ENCODE measurements around the gene NLGN3. TPM values are rescaled to one million over a fixed set of nuclear protein-coding genes. Genes with fewer than 3 reads are reported as not detected.

The NLGN3 gene
- total and polyA plus RNA-seq, 3 experiments from 2014 or later, result 0.16 to 0.69 (median 0.46) TPM

- H3K4me3 ChIP-seq (ENCODE audit: low read length), result peak overlapping the region; percentile 80
- POLR2A ChIA-PET, result interaction anchor here (0.7 to 2.2 kb wide), 8 partner anchors 15 to 185 kb away, joined by 3 to 24 read pairs (median 8); partner anchors contain the start of genes IL2RG, MED12, NONO and TAF1
- CTCF ChIA-PET, result interaction anchor here (1.5 to 2.8 kb wide), 3 partner anchors 16 to 73 kb away, joined by 4 to 11 read pairs (median 11); partner anchors contain the start of genes IL2RG and ZMYM3
- DNase-seq, result peak in 3 of 5 donors; percentile 27 to 60 (median 55)
- peaks cover 6% of the 10 kb centered on the region for H3K4me1 ChIP-seq (ENCODE audit: insufficient read depth, low read length)
- H3K4me1 Mint-ChIP-seq, result peaks cover 8 to 27% (median 23%) of the 10 kb centered on the region in 3 donors
- H3K27me3 ChIP-seq (ENCODE audit: insufficient read depth, low read length, poor library complexity, severe bottlenecking), result no peaks in the 10 kb centered on the region
- H3K36me3 ChIP-seq (ENCODE audit: insufficient read depth, low read length), result no peaks in the 10 kb centered on the region
- peaks cover 0 to 7% of the 10 kb centered on the region in 2 donors for H3K27me3 Mint-ChIP-seq
- H3K27ac Mint-ChIP-seq, result peak overlapping the region; percentile 95 to 100 (median 99)
- peaks cover 0 to 30% (median 0%) of the 10 kb centered on the region in 3 donors for H3K36me3 Mint-ChIP-seq
- no peaks in the 10 kb centered on the region for H3K9me3 Mint-ChIP-seq
- peak overlapping the region; percentile 94 to 98 (median 96) for H3K4me3 Mint-ChIP-seq
- H3K27ac ChIP-seq (ENCODE audit: low read depth, low read length), result peak overlapping the region; percentile 88
- no peaks in the 10 kb centered on the region for H3K9me3 ChIP-seq (ENCODE audit: low read length)
These were observed 36.9 kb downstream of the NLGN3 start for GRCh38 chrX:71181558-71181909.

GRCh38 chrX:71181910-71182799 lies 37.5 kb downstream of the NLGN3 start:
- Mint-ChIP-seq H3K27me3 (peaks cover 0 to 10% of the 10 kb centered on the region in 2 donors), H3K9me3 (no peaks in the 10 kb centered on the region), H3K4me1 (peaks cover 8 to 31% (median 23%) of the 10 kb centered on the region in 3 donors), H3K27ac (peak overlapping the region; percentile 95 to 100 (median 99)), H3K4me3 (peak overlapping the region; percentile 94 to 98 (median 96)), H3K36me3 (peaks cover 0 to 29% (median 0%) of the 10 kb centered on the region in 3 donors)
- Histone ChIP-seq H3K4me1 (ENCODE audit: insufficient read depth, low read length) (peaks cover 6% of the 10 kb centered on the region), H3K27ac (ENCODE audit: low read depth, low read length) (peak overlapping the region; percentile 88), H3K27me3 (ENCODE audit: insufficient read depth, low read length, poor library complexity, severe bottlenecking) (no peaks in the 10 kb centered on the region), H3K4me3 (ENCODE audit: low read length) (peak overlapping the region; percentile 80), H3K36me3 (ENCODE audit: insufficient read depth, low read length) (no peaks in the 10 kb centered on the region), H3K9me3 (ENCODE audit: low read length) (no peaks in the 10 kb centered on the region)
- peak; percentile 65 to 89 (median 82) for DNase-seq
- ChIA-PET CTCF (interaction anchor here (0.8 to 2.8 kb wide), 5 partner anchors 15 to 83 kb away, joined by 3 to 11 read pairs (median 4); partner anchors contain the start of genes IL2RG and ZMYM3), POLR2A (interaction anchor here (0.6 to 2.2 kb wide), 10 partner anchors 14 to 351 kb away, joined by 3 to 24 read pairs (median 6); partner anchors contain the start of genes IL2RG, MED12, NONO and OGT)

- Mint-ChIP-seq H3K4me3 (peak overlapping the region; percentile 94 to 98 (median 96)), H3K27ac (peak overlapping the region; percentile 95 to 100 (median 99)), H3K27me3 (peaks cover 0 to 10% of the 10 kb centered on the region in 2 donors), H3K9me3 (no peaks in the 10 kb centered on the region), H3K36me3 (peaks cover 0 to 23% (median 0%) of the 10 kb centered on the region in 3 donors), H3K4me1 (peaks cover 8 to 31% (median 23%) of the 10 kb centered on the region in 3 donors)
- Histone ChIP-seq H3K27ac (ENCODE audit: low read depth, low read length) (peak overlapping the region; percentile 88), H3K36me3 (ENCODE audit: insufficient read depth, low read length) (no peaks in the 10 kb centered on the region), H3K9me3 (ENCODE audit: low read length) (no peaks in the 10 kb centered on the region), H3K27me3 (ENCODE audit: insufficient read depth, low read length, poor library complexity, severe bottlenecking) (no peaks in the 10 kb centered on the region), H3K4me1 (ENCODE audit: insufficient read depth, low read length) (peaks cover 6% of the 10 kb centered on the region), H3K4me3 (ENCODE audit: low read length) (peak overlapping the region; percentile 80)
- CTCF ChIA-PET, result interaction anchor here (0.8 to 2.8 kb wide), 5 partner anchors 15 to 84 kb away, joined by 3 to 11 read pairs (median 4); partner anchors contain the start of genes IL2RG and ZMYM3
- DNase-seq, result no peak
- POLR2A ChIA-PET, result interaction anchor here (1.0 to 2.2 kb wide), 8 partner anchors 13 to 350 kb away, joined by 3 to 24 read pairs (median 8); partner anchors contain the start of genes IL2RG, MED12, NONO and OGT
These were observed 38.2 kb downstream of the NLGN3 start for GRCh38 chrX:71182871-71183270.

- Mint-ChIP-seq H3K27ac (peak overlapping the region in 2 of 8 donors; percentile 48 to 54), H3K4me1 (peaks cover 8 to 31% (median 23%) of the 10 kb centered on the region in 3 donors), H3K36me3 (peaks cover 0 to 23% (median 0%) of the 10 kb centered on the region in 3 donors), H3K27me3 (peaks cover 0 to 8% of the 10 kb centered on the region in 2 donors), H3K9me3 (no peaks in the 10 kb centered on the region), H3K4me3 (peak overlapping the region in 1 of 7 donors; percentile 95)
- no peaks in the 10 kb centered on the region for H3K9me3 ChIP-seq (ENCODE audit: low read length)
- ChIA-PET CTCF (interaction anchor here (0.8 to 2.8 kb wide), 2 partner anchors 14 to 53 kb away, joined by 3 to 11 read pairs; no protein-coding TSS in a partner anchor), POLR2A (interaction anchor here (0.6 to 2.2 kb wide), 6 partner anchors 13 to 183 kb away, joined by 3 to 24 read pairs (median 11); partner anchors contain the start of genes MED12, NONO, TAF1 and ZMYM3)
- H3K4me1 ChIP-seq (ENCODE audit: insufficient read depth, low read length), result peaks cover 6% of the 10 kb centered on the region
- no peak for DNase-seq
- H3K4me3 ChIP-seq (ENCODE audit: low read length), result no peak overlapping the region
- no peaks in the 10 kb centered on the region for H3K27me3 ChIP-seq (ENCODE audit: insufficient read depth, low read length, poor library complexity, severe bottlenecking)
- no peak overlapping the region for H3K27ac ChIP-seq (ENCODE audit: low read depth, low read length)
- no peaks in the 10 kb centered on the region for H3K36me3 ChIP-seq (ENCODE audit: insufficient read depth, low read length)
These were observed 38.7 kb downstream of the NLGN3 start for GRCh38 chrX:71183341-71183740.

- no peak overlapping the region for H3K27ac ChIP-seq (ENCODE audit: low read depth, low read length)
- H3K4me1 ChIP-seq (ENCODE audit: insufficient read depth, low read length), result peaks cover 6% of the 10 kb centered on the region
- no peaks in the 10 kb centered on the region for H3K36me3 ChIP-seq (ENCODE audit: insufficient read depth, low read length)
- POLR2A ChIA-PET, result no interaction called here
- Mint-ChIP-seq H3K27ac (peak overlapping the region in 2 of 8 donors; percentile 33 to 63), H3K27me3 (peaks cover 0 to 5% of the 10 kb centered on the region in 2 donors), H3K4me1 (peaks cover 4 to 27% (median 19%) of the 10 kb centered on the region in 3 donors), H3K4me3 (no peak overlapping the region), H3K9me3 (no peaks in the 10 kb centered on the region), H3K36me3 (peaks cover 0 to 20% (median 0%) of the 10 kb centered on the region in 3 donors)
- no peaks in the 10 kb centered on the region for H3K9me3 ChIP-seq (ENCODE audit: low read length)
- CTCF ChIA-PET, result no interaction called here
- no peak overlapping the region for H3K4me3 ChIP-seq (ENCODE audit: low read length)
- no peaks in the 10 kb centered on the region for H3K27me3 ChIP-seq (ENCODE audit: insufficient read depth, low read length, poor library complexity, severe bottlenecking)
- no peak for DNase-seq
These were observed 39.5 kb downstream of the NLGN3 start for GRCh38 chrX:71184092-71184491.

- Mint-ChIP-seq H3K36me3 (peaks cover 0 to 20% (median 0%) of the 10 kb centered on the region in 3 donors), H3K27ac (peak overlapping the region in 5 of 8 donors; percentile 6 to 77 (median 42))
- CTCF ChIA-PET, result no interaction called here
These were observed 40.3 kb downstream of the NLGN3 start for GRCh38 chrX:71184803-71185495.

GRCh38 chrX:71191248-71191647 lies 46.6 kb downstream of the NLGN3 start:
- Histone ChIP-seq H3K27me3 (ENCODE audit: insufficient read depth, low read length, poor library complexity, severe bottlenecking) (no peaks in the 10 kb centered on the region), H3K36me3 (ENCODE audit: insufficient read depth, low read length) (no peaks in the 10 kb centered on the region), H3K4me1 (ENCODE audit: insufficient read depth, low read length) (peaks cover 5% of the 10 kb centered on the region), H3K27ac (ENCODE audit: low read depth, low read length) (no peak overlapping the region), H3K4me3 (ENCODE audit: low read length) (no peak overlapping the region), H3K9me3 (ENCODE audit: low read length) (no peaks in the 10 kb centered on the region)
- Mint-ChIP-seq H3K4me3 (peak overlapping the region in 1 of 7 donors; percentile 4), H3K27me3 (peaks cover 0 to 7% of the 10 kb centered on the region in 2 donors), H3K9me3 (no peaks in the 10 kb centered on the region), H3K4me1 (peaks cover 11 to 35% (median 28%) of the 10 kb centered on the region in 3 donors), H3K36me3 (peaks cover 0 to 19% (median 0%) of the 10 kb centered on the region in 3 donors), H3K27ac (peak overlapping the region in 6 of 8 donors; percentile 37 to 80 (median 70))
- DNase-seq, result no peak
- CTCF ChIA-PET, result no interaction called here
- POLR2A ChIA-PET, result no interaction called here

More at GRCh38 chrX:71184803-71185495, 40.3 kb downstream of the NLGN3 start:
- Histone ChIP-seq H3K4me1 (ENCODE audit: insufficient read depth, low read length) (peaks cover 6% of the 10 kb centered on the region), H3K9me3 (ENCODE audit: low read length) (no peaks in the 10 kb centered on the region), H3K36me3 (ENCODE audit: insufficient read depth, low read length) (no peaks in the 10 kb centered on the region), H3K27ac (ENCODE audit: low read depth, low read length) (no peak overlapping the region), H3K27me3 (ENCODE audit: insufficient read depth, low read length, poor library complexity, severe bottlenecking) (no peaks in the 10 kb centered on the region), H3K4me3 (ENCODE audit: low read length) (no peak overlapping the region)
- Mint-ChIP-seq H3K27me3 (peaks cover 0 to 5% of the 10 kb centered on the region in 2 donors), H3K4me3 (no peak overlapping the region), H3K4me1 (peaks cover 4 to 25% (median 15%) of the 10 kb centered on the region in 3 donors), H3K9me3 (no peaks in the 10 kb centered on the region)
- POLR2A ChIA-PET, result interaction anchor here (0.5 kb wide), 1 partner anchor 285 kb away, joined by 5 read pairs; no protein-coding TSS in a partner anchor
- DNase-seq, result no peak

Data from CD8-positive, alpha-beta memory T cell (primary cell).